H54 (cell line): ENCODE measurements around the gene P2RX5.

Source experiments
- DNase-seq: peaks from one replicate; pipeline ENCODE4 v3.0.0; 2011; ENCODE audit warnings: low spot score, mixed read lengths; ENCODE audit not compliant: insufficient read length
- FAIRE-seq: peaks from 3 replicates; lab custom pipeline; 2011; peaks lifted over from hg19 to GRCh38; lab: Jason Lieb, UNC
- POLR2A ChIP-seq: IDR thresholded peaks from 2 replicates; pipeline ENCODE4 v1.6.1; 2011; ENCODE audit warnings: low read depth, mild to moderate bottlenecking, low read length

The P2RX5 gene

DNA sequence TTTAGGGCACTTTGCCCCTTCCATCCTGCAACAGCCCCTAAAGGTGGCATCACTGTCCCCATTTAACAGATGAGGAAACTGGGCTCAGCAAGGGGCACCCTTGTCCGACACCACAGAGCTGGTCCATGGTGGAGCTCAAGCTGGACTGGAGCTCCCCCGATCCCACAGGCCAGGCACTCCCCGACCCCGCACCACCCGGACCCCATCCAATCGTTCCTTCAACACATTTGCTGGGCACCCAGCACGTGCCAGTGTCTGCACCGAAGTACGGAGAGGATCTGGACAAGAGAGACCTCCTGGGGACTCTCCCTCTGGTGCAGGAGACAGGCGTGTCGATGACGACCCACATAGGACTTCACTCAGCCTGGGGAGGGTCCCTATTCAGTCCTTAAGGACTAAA is 13.9 kb downstream of the P2RX5 start:
- TF ChIP-seq POLR2A = no peak
- no peak for FAIRE-seq

GRCh38 chr17:3681565-3681964 is 14.4 kb downstream of the P2RX5 start:
- DNase-seq = no peak
- FAIRE-seq = no peak
- TF ChIP-seq POLR2A = no peak

More for the DNA sequence above, 13.9 kb downstream of the P2RX5 start:
- DNase-seq = no peak

GRCh38 chr17:3681057-3681456 is 14.9 kb downstream of the P2RX5 start:
- FAIRE-seq = no peak
- no peak for TF ChIP-seq POLR2A
- no peak for DNase-seq

- no peak for TF ChIP-seq POLR2A
- FAIRE-seq (no peak), DNase-seq (no peak)
These were observed 16.3 kb downstream of the P2RX5 start for GRCh38 chr17:3679531-3680126.

GRCh38 chr17:3678821-3679530 is 17.0 kb downstream of the P2RX5 start:
- DNase-seq (no peak), FAIRE-seq (no peak)
- no peak for TF ChIP-seq POLR2A

GRCh38 chr17:3678095-3678820 is 17.7 kb downstream of the P2RX5 start:
- FAIRE-seq = no peak

GRCh38 chr17:3675886-3676285 is 20.1 kb downstream of the P2RX5 start:
- FAIRE-seq (no peak), DNase-seq (no peak)
- no peak for TF ChIP-seq POLR2A

More at GRCh38 chr17:3678095-3678820, 17.7 kb downstream of the P2RX5 start:
- no peak for TF ChIP-seq POLR2A
- peak; percentile 65 for DNase-seq

DNA sequence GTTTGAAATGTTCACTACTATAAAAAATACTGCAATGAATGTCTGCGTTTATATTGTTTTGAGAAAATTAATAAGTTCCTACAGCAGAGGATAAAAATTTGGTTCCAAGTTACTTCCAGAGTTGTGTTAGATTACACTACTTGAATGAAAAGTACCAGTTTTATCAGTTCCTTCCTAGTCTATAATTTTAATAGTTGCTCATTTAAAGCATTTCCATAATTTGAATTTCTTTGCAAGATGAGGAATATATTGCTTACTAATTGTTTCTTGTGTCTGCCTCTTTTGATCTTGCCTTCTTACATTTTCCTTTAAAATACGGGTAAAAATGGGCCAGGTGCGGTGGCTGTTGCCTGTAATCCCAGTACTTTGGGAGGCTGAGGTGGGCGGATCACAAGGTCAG is 23.4 kb downstream of the P2RX5 start:
- FAIRE-seq (no peak), DNase-seq (no peak)
- TF ChIP-seq POLR2A = no peak

- FAIRE-seq (no peak), DNase-seq (no peak)
- TF ChIP-seq POLR2A = no peak
These were observed 26.4 kb downstream of the P2RX5 start for GRCh38 chr17:3669548-3669947.

DNA sequence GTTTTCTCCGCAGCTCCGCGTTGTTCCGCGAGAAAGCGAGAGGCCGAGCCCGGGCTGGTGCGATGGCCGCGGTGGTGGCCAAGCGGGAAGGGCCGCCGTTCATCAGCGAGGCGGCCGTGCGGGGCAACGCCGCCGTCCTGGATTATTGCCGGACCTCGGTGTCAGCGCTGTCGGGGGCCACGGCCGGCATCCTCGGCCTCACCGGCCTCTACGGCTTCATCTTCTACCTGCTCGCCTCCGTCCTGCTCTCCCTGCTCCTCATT is 26.9 kb downstream of the P2RX5 start:
- FAIRE-seq = no peak
- no peak for DNase-seq
- no peak for TF ChIP-seq POLR2A

DNA sequence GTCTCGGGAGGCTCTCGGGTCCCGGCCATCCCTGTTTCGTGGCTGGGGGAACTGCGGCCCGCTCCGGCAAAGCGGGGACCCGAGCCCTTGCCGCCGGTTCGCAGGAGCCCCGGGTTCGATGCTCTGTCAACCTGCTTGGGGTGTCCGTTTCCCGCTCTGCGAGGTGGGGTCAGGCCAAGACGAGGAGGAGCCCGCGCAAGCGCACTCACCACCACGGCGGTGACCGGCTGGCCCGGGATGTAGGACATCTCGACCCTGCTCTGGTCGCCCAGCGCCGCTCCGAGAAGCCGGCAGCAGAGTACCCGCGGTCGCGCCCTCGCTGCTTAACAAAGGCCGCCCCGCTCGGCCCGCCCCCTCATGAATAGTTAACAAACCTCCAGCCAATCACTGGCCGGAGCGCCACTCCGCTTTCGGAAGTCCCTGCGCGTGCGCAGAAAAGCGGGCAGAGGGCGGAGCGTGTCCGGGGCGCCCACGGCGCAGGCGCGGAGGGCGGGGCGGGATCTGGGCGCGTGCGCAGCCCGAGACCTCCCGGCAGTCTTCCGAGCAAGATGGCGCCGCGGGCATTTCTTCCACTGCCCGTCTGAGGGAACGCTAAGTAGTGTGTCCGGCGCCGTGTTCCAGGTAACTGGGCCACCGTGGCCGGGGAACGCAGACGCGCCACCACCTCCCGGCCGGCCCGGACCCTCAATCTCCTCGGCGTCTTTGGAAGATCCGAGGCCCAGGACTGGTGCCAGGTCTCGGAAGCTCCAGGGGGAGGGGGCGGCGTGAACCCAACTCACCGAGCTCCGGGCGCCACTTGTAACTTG is 27.5 kb downstream of the P2RX5 start, which contains the start of the genes EMC6 and TAX1BP3:
Gene EMC6 (plus strand): TSS at position 534 of the 806 bp plus-strand sequence. CDS start 335 bp downstream, outside the sequence.
Gene TAX1BP3 (minus strand): TSS at position 300 of the 806 bp plus-strand sequence. CDS start 52 bp downstream, at position 248.
- TF ChIP-seq POLR2A = peak; percentile 99
- no peak for FAIRE-seq
- peak; percentile 97 for DNase-seq

- DNase-seq (peak; percentile 89), FAIRE-seq (no peak)
- peak; percentile 29 for TF ChIP-seq POLR2A
These were observed 28.3 kb downstream of the P2RX5 start for GRCh38 chr17:3667366-3668278.

DNA sequence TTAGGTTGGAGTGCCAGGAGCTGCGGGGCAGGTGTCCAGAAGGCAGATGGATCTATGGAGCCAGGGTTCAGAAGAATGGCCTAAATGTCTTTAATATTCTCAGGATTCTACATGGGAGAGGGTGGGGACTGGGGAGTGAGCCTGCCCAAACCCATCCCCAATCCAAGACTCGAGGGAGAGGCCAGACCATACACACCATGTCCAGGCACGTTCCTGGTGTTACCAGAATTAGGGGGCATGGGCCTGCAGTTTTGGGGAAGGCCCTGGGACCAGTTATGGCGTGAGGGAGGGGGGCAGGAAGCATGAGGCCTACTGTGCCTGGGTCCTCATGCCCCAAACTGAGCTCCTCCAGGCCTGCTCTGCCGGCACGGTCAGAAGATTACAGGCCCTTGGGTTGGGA is 29.4 kb downstream of the P2RX5 start:
- TF ChIP-seq POLR2A = no peak
- DNase-seq = no peak
- FAIRE-seq = no peak
